ENCODE measurements around the gene FNDC3A.
"Not testable (repeated sequence)": the region's sequence is repeated elsewhere in the genome, so short reads cannot be mapped to it uniquely, and the experiment has no call there.

The FNDC3A gene

GRCh38 chr13:48977973-48978372, 2.3 kb downstream of the FNDC3A start:
- DNase-seq = no peak

DNA sequence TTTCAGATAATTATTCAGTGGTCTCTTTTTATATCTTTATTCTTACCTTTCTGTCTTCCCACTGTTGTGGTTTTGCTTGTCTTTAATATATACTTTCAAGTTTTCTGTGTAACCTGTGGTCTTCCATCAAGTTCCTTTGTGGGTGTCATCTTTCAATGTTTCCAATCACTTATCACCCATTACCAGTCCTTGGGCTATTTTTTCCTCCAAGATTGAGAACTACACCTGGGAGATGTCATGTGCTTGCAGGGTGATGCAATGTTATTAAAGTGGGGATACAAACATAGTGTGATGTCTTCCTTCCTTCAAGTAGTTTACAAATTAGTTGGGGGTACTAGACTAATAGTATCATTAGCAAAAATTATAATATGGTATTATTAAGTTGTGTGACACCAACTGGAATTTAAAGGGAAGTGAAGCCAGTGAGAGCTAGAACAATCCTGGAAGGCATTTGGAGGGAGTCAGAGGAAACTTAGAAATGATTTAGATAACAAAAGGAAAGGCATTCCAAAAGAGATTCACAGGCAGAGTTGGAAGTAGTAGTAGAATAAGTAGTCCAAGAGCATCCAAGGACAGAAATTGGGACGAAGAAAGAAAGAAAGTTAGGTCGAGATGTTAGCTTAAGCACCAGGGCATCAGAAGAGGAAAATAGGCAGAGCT, 3.4 kb downstream of the FNDC3A start:
- no peak for DNase-seq

- DNase-seq = no peak
Observed at GRCh38 chr13:48979892-48980291, 4.2 kb downstream of the FNDC3A start.

DNA sequence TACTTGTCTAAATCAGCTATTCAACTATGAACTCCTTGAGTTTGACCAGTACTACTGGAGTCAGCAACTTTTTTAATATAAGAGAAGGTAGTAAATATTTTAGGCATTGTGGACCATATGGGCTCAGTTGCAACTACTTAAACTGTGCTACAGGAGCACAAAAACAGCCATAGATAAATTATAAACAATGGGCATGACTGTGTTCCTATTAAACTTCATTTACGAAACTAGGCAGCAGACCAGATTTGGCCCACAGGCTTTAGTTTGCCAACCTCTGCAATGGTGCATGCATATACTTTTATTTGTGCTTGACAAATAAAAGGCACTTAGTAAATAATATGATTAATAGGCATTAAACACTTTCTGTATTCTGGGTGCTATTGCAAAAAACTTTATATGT, 7.6 kb downstream of the FNDC3A start:
- DNase-seq = no peak

GRCh38 chr13:48985756-48986155, 10.0 kb downstream of the FNDC3A start:
- no peak for DNase-seq

GRCh38 chr13:48990900-48991299, 15.2 kb downstream of the FNDC3A start:
- DNase-seq = no peak

GRCh38 chr13:48993150-48993549, 17.4 kb downstream of the FNDC3A start:
- DNase-seq = no peak

DNA sequence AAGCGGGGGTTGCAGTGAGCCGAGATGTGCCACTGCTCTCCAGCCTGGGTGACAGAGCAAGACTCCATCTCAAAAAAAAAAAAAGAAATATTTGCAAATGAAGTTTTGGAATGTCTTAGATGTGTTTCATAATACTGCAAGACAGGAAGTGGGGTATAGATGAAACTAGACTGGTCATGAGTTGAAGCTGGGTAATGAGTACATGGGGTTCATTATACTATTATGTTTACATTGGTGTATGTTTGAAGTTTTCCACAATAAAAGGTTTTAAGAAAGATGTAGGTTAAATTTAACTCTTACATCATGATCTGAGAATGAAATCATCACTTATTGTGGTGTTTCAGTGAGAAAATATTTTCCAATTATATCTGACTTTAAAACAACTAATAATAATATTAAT, 19.0 kb downstream of the FNDC3A start:
- no peak for DNase-seq

- no peak for DNase-seq
Observed at GRCh38 chr13:48998641-48999292, 23.1 kb downstream of the FNDC3A start.

DNA sequence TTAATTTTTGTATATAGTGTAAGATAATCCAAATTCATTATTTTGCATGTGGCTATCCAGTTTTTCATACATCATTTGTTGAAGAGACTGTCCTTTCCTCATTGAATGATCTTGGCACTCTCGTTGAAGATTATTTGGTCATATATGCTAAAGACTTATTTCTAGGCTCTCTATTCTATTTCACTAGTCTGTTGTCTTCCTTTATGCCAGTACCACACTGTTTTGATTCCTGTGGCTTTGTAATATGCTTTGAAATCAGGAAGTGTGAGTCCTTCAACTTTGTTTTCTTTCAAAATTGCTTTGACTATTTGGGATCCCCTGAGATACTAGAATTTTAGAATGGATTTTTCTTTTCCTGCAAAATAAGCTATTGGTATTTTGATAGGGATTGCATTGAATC, 24.5 kb downstream of the FNDC3A start:
- no peak for DNase-seq

- DNase-seq = not testable (repeated sequence)
Observed at GRCh38 chr13:49018986-49019635, 43.4 kb downstream of the FNDC3A start.

GRCh38 chr13:49020328-49020727, 44.6 kb downstream of the FNDC3A start:
- DNase-seq = no peak

DNA sequence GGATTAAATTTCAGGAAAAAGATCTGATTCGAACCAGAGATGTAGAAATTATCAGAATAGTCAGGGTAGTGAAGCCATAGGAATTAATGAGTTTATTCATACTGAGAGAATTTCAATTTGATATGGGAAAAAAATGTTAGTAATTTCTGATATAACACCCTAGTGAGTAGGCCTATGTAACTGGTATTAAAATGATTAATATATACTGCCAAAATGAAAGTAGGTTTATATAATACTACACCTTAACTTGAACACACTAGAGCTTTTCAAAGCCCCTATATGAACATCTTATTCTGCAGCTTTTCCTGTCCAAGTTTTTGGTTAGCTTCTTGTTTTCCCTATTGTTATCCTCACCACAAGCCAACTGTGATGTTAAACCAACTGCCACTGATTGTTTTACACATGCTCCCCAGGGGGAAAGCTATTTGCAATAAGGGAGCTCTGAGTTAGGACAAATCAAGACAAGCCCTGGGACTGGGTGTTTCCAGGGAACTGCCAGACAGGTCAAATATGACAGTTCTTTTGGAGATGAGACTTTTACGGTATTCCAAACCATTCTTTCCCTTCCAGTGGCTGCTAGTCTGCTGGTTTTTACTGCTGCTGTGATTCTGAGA, 45.3 kb downstream of the FNDC3A start:
- DNase-seq = no peak

- DNase-seq = no peak
Observed at GRCh38 chr13:49021953-49022352, 46.2 kb downstream of the FNDC3A start.

- no peak for DNase-seq
Observed at GRCh38 chr13:49022472-49023144, 46.9 kb downstream of the FNDC3A start.

DNA sequence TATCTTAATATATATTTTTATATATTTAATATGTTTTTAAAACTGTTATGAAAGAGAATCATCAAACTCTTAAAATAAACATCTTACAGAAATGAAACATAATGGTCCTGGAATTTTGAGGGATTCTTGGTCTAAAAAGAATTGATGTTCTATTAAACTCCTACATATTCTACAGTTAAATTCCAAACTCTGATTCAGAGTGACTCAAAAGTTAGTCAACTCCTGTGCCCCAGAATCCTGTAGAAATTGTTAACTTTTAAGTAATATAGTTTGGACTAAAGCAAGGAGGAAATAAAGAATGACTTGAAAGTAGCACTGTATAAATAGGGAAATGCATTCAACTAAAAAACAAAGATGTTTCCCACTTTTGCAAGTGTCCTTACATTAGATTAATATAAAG, 47.7 kb downstream of the FNDC3A start:
- no peak for DNase-seq

- no peak for DNase-seq
Observed at GRCh38 chr13:49026851-49027250, 51.1 kb downstream of the FNDC3A start.

DNA sequence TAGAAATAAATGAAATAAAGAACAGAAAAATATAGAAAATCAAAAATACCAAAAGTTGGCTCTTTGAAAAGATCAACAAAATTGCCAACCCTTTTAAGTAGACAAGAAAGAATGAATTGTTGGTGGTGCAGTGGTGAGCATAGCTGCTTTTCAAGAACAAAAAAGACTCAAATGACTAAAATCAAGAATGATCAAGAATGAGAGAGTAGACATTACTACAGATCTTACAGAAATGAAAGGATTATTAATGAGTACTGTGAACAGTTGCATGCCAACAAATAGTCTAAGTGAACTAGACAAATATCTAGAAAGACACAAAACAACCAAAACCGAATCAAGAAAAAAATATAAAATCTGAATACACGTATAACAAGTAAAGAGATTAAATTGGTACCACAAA, 53.9 kb downstream of the FNDC3A start:
- DNase-seq = no peak

GRCh38 chr13:49030213-49030612, 54.5 kb downstream of the FNDC3A start:
- no peak for DNase-seq

GRCh38 chr13:49040872-49041271, 65.2 kb downstream of the FNDC3A start:
- no peak for DNase-seq

DNA sequence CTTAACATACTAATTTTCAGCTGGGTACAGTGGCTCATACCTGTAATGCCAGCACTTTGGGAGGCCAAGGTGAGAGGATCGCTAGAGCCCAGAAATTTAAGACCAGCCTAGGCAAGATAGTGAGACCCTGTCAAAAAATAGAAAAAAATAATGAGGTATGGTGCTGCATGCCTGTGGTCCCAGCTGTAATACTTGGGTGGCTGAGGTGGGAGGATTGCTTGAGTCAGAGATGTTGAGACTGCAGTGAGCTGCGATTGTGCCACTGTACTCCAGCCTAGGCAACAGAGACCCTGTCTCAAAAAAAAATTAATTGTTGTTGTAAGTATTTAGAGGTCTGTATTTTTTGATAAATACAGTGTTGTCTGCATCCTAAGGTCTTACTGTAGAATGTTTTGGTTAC, 66.8 kb downstream of the FNDC3A start:
- no peak for DNase-seq

DNA sequence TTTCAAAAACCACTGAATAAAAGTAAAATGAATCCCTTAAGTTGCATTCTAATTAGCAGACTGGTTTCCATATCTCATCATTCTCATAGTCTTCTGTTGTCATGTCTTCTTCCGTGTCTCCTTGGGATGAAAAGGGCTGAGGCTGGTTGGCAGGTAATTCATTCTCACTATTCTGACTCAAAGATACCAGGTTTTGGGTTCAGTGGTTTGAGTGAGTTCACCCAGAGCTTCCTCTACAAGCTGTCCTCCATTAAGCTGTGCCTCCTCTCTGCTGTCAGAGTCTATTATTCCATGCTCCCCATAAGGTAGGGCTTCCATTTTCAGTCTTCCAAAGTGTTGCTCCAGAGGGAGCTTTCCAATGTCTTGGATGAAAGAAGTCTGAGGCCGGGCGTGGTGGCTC, 68.3 kb downstream of the FNDC3A start:
- no peak for DNase-seq

- DNase-seq = no peak
Observed at GRCh38 chr13:49044836-49045235, 69.1 kb downstream of the FNDC3A start.

All from NCI-H2029 treated with DMSO at 0.1 percent for 48 hours (cell line).